Neutrophil (primary cell): Measurements from ENCODE around the gene POLR1C.
"Not testable (repeated sequence)": the region's sequence is repeated elsewhere in the genome, so short reads cannot be mapped to it uniquely, and the experiment has no call there.

Experiments used
- H3K27ac ChIP-seq: fragments of 200-600 bp; sonication (generic); 2 replicates; pipeline ENCODE4 v1.5.1; 2016; ENCODE audit warnings: mild to moderate bottlenecking, moderate library complexity
- H3K27me3 ChIP-seq: fragments of 200-600 bp; sonication (generic); 2 replicates; pipeline ENCODE4 v1.6.0; 2016; ENCODE audit warnings: mild to moderate bottlenecking
- H3K36me3 ChIP-seq: fragments of 200-600 bp; sonication (generic); 2 replicates; pipeline ENCODE4 v1.5.1; 2017
- H3K4me1 ChIP-seq, 2 experiments: fragments of 200-600 bp in 1 of 2; sonication (generic) in 1 of 2; 1 replicate in 1 of 2; 2 replicates in 1 of 2; pipeline versions ENCODE4 v1.5.1 to v1.6.1; 2013 to 2016; ENCODE audit warnings: low read depth in 1 of 2, low read length in 1 of 2, mild to moderate bottlenecking in 1 of 2, moderate library complexity in 1 of 2; ENCODE audit not compliant: control insufficient read depth in 1 of 2, insufficient read depth in 1 of 2
- H3K4me3 ChIP-seq, 2 experiments: fragments of 200-600 bp in 1 of 2; sonication (generic) in 1 of 2; 1 replicate in 1 of 2; 2 replicates in 1 of 2; pipeline ENCODE4 v1.5.1; 2013 to 2016; ENCODE audit warnings: low read depth in 1 of 2, low read length in 1 of 2, mild to moderate bottlenecking in 1 of 2, moderate library complexity in 1 of 2
- H3K9me3 ChIP-seq: fragments of 200-600 bp; sonication (generic); 2 replicates; pipeline ENCODE4 v1.5.1; 2016
- TF ChIP-seq, protein P1 (sequence below): fragments of 200-600 bp; sonication (generic); IDR thresholded peaks from 2 replicates; pipeline ENCODE4 v1.5.1; 2016; ENCODE audit warnings: antibody characterized with exemption

The POLR1C gene

DNA sequence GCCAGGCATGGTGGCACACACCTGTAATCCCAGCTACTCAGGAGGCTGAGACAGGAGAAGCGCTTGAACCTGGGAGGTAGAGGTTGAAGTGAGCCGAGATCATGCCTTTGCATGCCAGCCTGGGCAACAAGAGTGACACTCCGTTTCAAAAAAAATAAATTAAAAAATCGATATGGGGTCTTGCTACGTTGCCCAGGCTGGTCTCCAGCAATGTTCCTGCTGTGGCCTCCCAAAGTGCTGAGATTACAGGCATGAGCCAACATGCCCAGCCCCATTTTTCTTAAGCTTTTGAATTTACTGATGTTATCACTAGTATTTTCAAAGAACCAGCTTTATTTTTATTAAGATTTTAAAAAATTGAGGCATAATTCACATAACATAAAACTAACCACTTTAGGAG is 23.6 kb downstream of the POLR1C start:
- Histone ChIP-seq H3K4me3 (no peak overlapping the region), H3K27me3 (no peaks in the 10 kb centered on the region), H3K36me3 (peaks cover 29% of the 10 kb centered on the region), H3K27ac (no peak overlapping the region), H3K4me1 (no peaks in the 10 kb centered on the region), H3K9me3 (no peaks in the 10 kb centered on the region)
- TF ChIP-seq, protein P1, sequence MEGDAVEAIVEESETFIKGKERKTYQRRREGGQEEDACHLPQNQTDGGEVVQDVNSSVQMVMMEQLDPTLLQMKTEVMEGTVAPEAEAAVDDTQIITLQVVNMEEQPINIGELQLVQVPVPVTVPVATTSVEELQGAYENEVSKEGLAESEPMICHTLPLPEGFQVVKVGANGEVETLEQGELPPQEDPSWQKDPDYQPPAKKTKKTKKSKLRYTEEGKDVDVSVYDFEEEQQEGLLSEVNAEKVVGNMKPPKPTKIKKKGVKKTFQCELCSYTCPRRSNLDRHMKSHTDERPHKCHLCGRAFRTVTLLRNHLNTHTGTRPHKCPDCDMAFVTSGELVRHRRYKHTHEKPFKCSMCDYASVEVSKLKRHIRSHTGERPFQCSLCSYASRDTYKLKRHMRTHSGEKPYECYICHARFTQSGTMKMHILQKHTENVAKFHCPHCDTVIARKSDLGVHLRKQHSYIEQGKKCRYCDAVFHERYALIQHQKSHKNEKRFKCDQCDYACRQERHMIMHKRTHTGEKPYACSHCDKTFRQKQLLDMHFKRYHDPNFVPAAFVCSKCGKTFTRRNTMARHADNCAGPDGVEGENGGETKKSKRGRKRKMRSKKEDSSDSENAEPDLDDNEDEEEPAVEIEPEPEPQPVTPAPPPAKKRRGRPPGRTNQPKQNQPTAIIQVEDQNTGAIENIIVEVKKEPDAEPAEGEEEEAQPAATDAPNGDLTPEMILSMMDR, result no peak

DNA sequence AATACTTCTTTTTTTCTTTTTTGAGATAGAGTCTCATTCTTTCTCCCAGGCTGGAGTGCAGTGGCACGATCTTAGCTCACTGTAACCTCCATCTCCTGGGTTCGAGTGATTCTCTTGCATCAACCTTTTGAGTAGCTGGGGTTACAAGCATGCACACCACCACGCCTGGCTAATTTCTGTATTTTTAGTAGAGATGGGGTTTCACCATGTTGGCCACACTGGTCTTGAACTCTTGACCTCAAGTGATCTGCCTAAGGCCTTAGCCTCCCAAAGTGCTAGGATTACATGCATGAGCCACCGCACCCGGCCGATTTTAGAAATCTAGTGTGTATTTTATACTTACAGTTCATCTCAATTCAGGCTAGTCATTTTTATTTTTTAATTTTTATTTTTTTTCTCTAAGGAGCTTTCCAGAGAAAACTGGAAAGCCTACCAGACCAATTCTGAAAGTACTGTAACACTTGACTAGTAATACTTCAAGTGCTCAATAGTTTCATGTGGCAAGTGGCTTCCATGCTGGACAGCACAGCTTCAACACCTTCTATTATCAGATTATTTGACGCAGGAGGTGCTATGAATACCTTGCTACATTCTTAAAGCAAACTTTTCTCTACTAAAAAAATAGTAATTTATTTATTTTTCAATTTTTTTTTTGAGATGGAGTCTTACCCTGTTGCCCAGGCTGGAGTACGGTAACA is 25.0 kb downstream of the POLR1C start:
- Histone ChIP-seq H3K4me1 (no peaks in the 10 kb centered on the region), H3K36me3 (peaks cover 37% of the 10 kb centered on the region), H3K4me3 (no peak overlapping the region), H3K9me3 (no peaks in the 10 kb centered on the region), H3K27me3 (no peaks in the 10 kb centered on the region), H3K27ac (no peak overlapping the region)
- TF ChIP-seq, protein P1, result no peak

DNA sequence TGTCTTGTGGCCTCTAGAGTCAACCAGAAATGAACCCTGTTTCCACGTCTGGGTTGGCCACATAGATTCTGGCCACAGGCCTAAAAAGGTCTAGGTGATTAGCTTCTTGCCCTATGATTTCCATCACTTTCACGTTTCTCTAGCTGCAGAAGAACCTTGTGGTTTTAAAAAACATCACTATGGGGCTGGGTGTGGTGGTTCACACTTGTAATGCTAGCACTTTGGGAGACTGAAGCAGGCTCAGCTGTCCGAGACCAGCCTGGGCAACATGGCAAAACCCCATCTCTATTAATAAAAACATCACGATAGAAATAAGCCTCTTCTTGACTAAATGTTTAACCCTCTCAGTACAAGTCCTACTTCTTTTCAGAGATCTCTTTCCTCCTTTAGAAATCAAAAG is 27.6 kb downstream of the POLR1C start:
- Histone ChIP-seq H3K9me3 (no peaks in the 10 kb centered on the region), H3K27me3 (no peaks in the 10 kb centered on the region), H3K4me1 (no peaks in the 10 kb centered on the region), H3K36me3 (peaks cover 49% of the 10 kb centered on the region), H3K4me3 (no peak overlapping the region), H3K27ac (no peak overlapping the region)
- TF ChIP-seq, protein P1, result no peak

DNA sequence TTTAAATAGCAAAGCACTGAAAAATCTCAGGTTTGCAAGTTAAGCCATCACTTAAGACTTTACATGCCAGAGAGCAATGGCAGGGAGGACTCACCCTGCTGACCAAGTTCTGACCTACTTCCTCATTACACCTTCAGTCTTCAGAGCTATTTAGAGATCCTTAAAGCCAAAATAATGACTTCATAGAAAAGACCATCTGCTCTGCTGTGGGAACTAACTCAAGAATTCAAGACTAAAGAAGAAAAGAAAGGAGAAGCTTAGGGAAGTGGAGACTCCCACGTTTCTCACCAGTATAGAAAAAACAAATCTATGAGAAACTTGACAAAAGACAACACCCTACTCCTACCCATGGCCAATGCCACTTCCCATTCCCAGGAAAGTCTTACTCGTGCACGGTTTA is 30.3 kb downstream of the POLR1C start:
- Histone ChIP-seq H3K9me3 (no peaks in the 10 kb centered on the region), H3K27me3 (no peaks in the 10 kb centered on the region), H3K36me3 (peaks cover 72% of the 10 kb centered on the region), H3K4me1 (no peaks in the 10 kb centered on the region), H3K4me3 (no peak overlapping the region), H3K27ac (no peak overlapping the region)
- TF ChIP-seq, protein P1, result no peak

DNA sequence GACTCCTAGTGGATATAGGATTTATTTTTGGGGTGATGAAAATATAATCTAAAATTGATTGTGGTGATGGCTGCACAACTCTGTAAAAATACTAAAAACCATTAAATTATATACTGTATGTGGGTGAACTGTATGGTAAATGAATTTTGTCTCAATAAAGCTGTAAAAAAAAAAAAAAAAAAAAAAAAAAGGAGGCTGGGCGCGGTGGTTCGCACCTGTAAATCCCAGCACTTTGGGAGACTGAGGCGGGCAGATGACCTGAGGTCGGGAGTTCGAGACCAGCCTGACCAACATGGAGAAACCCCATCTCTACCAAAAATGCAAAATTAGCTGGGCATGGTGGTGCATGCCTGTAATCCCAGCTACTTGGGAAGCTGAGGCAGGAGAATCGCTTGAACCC is 40.7 kb downstream of the POLR1C start:
- H3K36me3 ChIP-seq, result peaks cover 73% of the 10 kb centered on the region
- H3K4me3 ChIP-seq, H3K9me3 ChIP-seq, H3K4me1 ChIP-seq, H3K27ac ChIP-seq, H3K27me3 ChIP-seq: not testable (repeated sequence)

DNA sequence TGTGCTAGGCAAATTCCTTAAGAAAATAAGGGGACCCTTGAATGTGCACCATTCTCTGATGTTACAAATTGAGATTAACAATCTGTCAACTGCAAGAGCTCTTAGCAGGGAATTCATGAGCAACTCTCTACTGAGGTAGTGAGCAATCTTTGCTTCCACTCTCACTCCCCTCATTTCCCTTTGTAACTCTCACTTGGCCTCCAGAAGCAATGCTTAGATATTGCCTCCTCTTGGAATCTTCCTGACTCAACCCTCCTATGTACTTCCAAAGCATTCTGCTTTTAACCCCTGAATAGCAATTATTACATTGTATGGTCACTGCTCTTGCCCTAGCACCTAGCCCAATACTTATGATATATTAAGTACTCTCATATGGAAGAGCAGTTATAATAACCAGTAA is 42.4 kb downstream of the POLR1C start:
- Histone ChIP-seq H3K4me1 (no peaks in the 10 kb centered on the region), H3K9me3 (no peaks in the 10 kb centered on the region), H3K4me3 (no peak overlapping the region), H3K36me3 (peaks cover 72% of the 10 kb centered on the region), H3K27me3 (no peaks in the 10 kb centered on the region), H3K27ac (no peak overlapping the region)
- TF ChIP-seq, protein P1, result no peak
